GM12878 (cell line): ENCODE data around the gene DEFB132. TPM values are rescaled to one million over a fixed set of nuclear protein-coding genes. Genes with fewer than 3 reads are reported as not detected.

Source experiments
- ATAC-seq: fragments of 200-7000 bp; cut with Tn5 transposase; 3 replicates; pipeline ENCODE4 v1.9.1; 2020; ENCODE audit warnings: mild to moderate bottlenecking, moderate library complexity
- BruUV-seq: library from RNA; stranded (reverse); fragments of 400-500 nt; replicated peaks from 2 replicates; lab custom pipeline; 2021; lab: Mats Ljungman, UMichigan
- CTCF ChIA-PET: fragments of 300-600 bp; sonication (Branson Sonifier 250); formaldehyde crosslinking; extraction: SDS; loops from one replicate; lab custom pipeline; 2021; ENCODE audit warnings: inconsistent platforms; lab: Yijun Ruan, JAX
- POLR2A ChIA-PET: fragments of 350-600 bp; formaldehyde crosslinking; extraction: SDS; loops from one replicate; lab custom pipeline; 2021; ENCODE audit warnings: inconsistent platforms; lab: Charles Lee
- RAD21 ChIA-PET: fragments of 300-600 bp; sonication (Branson Sonifier 250); formaldehyde crosslinking; loops from one replicate; lab custom pipeline; 2023; ENCODE audit warnings: antibody characterized with exemption; ENCODE audit not compliant: unreplicated experiment; lab: Charles Lee
- SMC1A ChIA-PET: fragments of 300-600 bp; sonication (Branson Sonifier 250); formaldehyde crosslinking; loops from one replicate; lab custom pipeline; 2023; ENCODE audit not compliant: unreplicated experiment, uncharacterized antibody; lab: Charles Lee
- DNase-seq: peaks from one replicate; pipeline ENCODE4 v3.0.0-alpha.2; 2011; ENCODE audit warnings: low read depth, low spot score
- FAIRE-seq: peaks from 3 replicates; lab custom pipeline; 2011; peaks lifted over from hg19 to GRCh38; lab: Jason Lieb, UNC
- H2AFZ ChIP-seq: 2 replicates; pipeline ENCODE4 v1.6.0; 2011; ENCODE audit warnings: low read depth, low read length, control low read depth; ENCODE audit not compliant: control insufficient read depth
- H3K27ac ChIP-seq: 2 replicates; pipeline ENCODE4 v1.5.1; 2011; ENCODE audit warnings: control low read depth; ENCODE audit not compliant: control insufficient read depth, insufficient read depth
- H3K27me3 ChIP-seq, 2 experiments: replicated peaks in 1 of 2; 2 replicates each; pipeline versions ENCODE4 v1.6.0 to v1.6.1; 2011; ENCODE audit warnings: low read length in 1 of 2; ENCODE audit not compliant: control insufficient read depth in 2 of 2, insufficient read depth in 2 of 2
- H3K36me3 ChIP-seq, 2 experiments: 2 replicates each; pipeline ENCODE4 v1.5.1; 2011; ENCODE audit warnings: low read length in 1 of 2; ENCODE audit not compliant: control insufficient read depth in 2 of 2, insufficient read depth in 2 of 2
- H3K4me1 ChIP-seq: 2 replicates; pipeline ENCODE4 v1.6.1; 2011; ENCODE audit warnings: mild to moderate bottlenecking, low read length, moderate library complexity, mixed read lengths; ENCODE audit not compliant: control insufficient read depth, insufficient read depth
- H3K4me2 ChIP-seq: 2 replicates; pipeline ENCODE4 v1.6.0; 2011; ENCODE audit warnings: control low read depth; ENCODE audit not compliant: control insufficient read depth, insufficient read depth
- H3K4me3 ChIP-seq: fragments of 200-600 bp; sonication (generic); 2 replicates; pipeline ENCODE4 v1.5.1; 2016
- H3K79me2 ChIP-seq: 2 replicates; pipeline ENCODE4 v1.6.0; 2011; ENCODE audit warnings: low read length; ENCODE audit not compliant: control insufficient read depth, insufficient read depth
- H3K9ac ChIP-seq: 2 replicates; pipeline ENCODE4 v1.8.0; 2011; ENCODE audit warnings: low read length, control low read depth, mixed read lengths; ENCODE audit not compliant: control insufficient read depth, insufficient read depth
- H3K9me3 ChIP-seq: replicated peaks from 3 replicates; pipeline ENCODE4 v1.5.1; 2011; ENCODE audit warnings: mild to moderate bottlenecking, low read length; ENCODE audit not compliant: control insufficient read depth, insufficient read depth
- H4K20me1 ChIP-seq: 2 replicates; pipeline ENCODE4 v1.6.0; 2011; ENCODE audit not compliant: control insufficient read depth, insufficient read depth
- CBX3 ChIP-seq: fragments of 200-600 bp; sonication (generic); IDR thresholded peaks from 2 replicates; pipeline ENCODE4 v1.6.1; 2016; ENCODE audit warnings: low read depth, borderline replicate concordance
- CHD2 ChIP-seq: IDR thresholded peaks from 2 replicates; pipeline ENCODE4 v1.6.1; 2011; ENCODE audit warnings: low read depth, low read length, improper control_type of control experiment, borderline replicate concordance
- EED ChIP-seq: sonication (generic); IDR thresholded peaks from 2 replicates; pipeline ENCODE4 v1.6.1; 2016; ENCODE audit warnings: antibody characterized with exemption, low read depth
- FOS ChIP-seq: IDR thresholded peaks from 3 replicates; pipeline ENCODE4 v1.6.1; 2011; ENCODE audit warnings: borderline replicate concordance; ENCODE audit not compliant: insufficient read length; ENCODE audit errors: extremely low read depth
- PKNOX1 ChIP-seq: fragments of 450-650 bp; IDR thresholded peaks from 2 replicates; pipeline ENCODE4 v1.6.1; 2016; ENCODE audit warnings: mild to moderate bottlenecking
- POLR2AphosphoS2 ChIP-seq: IDR thresholded peaks from 2 replicates; pipeline ENCODE4 v1.6.1; 2011; ENCODE audit warnings: low read depth, mild to moderate bottlenecking, low read length, improper control_type of control experiment, moderate library complexity
- SIN3A ChIP-seq: IDR thresholded peaks from 2 replicates; pipeline ENCODE4 v1.6.1; 2012; ENCODE audit warnings: low read depth, low read length, improper control_type of control experiment
- WGBS: methylation state at CpG from one replicate; pipeline ENCODE4 v1.1.6; 2016; ENCODE audit warnings: low lambda C conversion rate; ENCODE audit not compliant: insufficient replicate concordance, insufficient coverage; ENCODE audit errors: missing lambda C conversion rate; 5-methylcytosine and 5-hydroxymethylcytosine counted together
- in situ Hi-C: fragments of 300-500 bp; cut with MboI; formaldehyde crosslinking; loops from 9 replicates; pipeline ENCODE4 v1.14.3; 2018; ENCODE audit warnings: mixed read lengths
- intact Hi-C: fragments of 100-400 bp; cut with micrococcal nuclease; formaldehyde crosslinking; loops from one replicate; pipeline ENCODE4 v1.14.2; 2022; ENCODE audit not compliant: unreplicated experiment
- polyA plus RNA-seq, 11 experiments: library from polyadenylated mRNA; depleted of rRNA in 4 of 11; unstranded in 6 of 11; stranded (reverse) in 5 of 11; fragments of >200 nt; fragmentation: Nextera tagmentation in 4 of 11; fragmentation: Illumina TruSeq in 1 of 11; extraction: Ambion mirVana in 4 of 11; extraction: Trizol in 1 of 11; gene quantifications; 1 replicate in 1 of 11; 2 replicates in 10 of 11; pipeline versions ENCODE4 v1.2.1 to v1.2.3, GENCODE V29; 2011 to 2016; ENCODE audit warnings: inconsistent platforms in 2 of 11, missing spikeins in 2 of 11, low read depth in 1 of 11
- total RNA-seq, 4 experiments: library from RNA; depleted of rRNA in 3 of 4; stranded (reverse); fragments of >200 nt in 3 of 4; fragmentation: Illumina TruSeq in 1 of 4; extraction: Trizol in 1 of 4; gene quantifications; 2 replicates each; pipeline versions ENCODE4 v1.2.1 to v1.2.3, GENCODE V29; 2013 to 2021

The DEFB132 gene
- total and polyA plus RNA-seq, 10 of the 15 experiments (the other 5 are each of a cell fraction or from before 2014, with no cell fraction given): not detected

GRCh38 chr20:278607-279571, 21.4 kb downstream of the DEFB132 start:
- ChIA-PET POLR2A (no interaction called here), SMC1A (interaction anchor here (1.2 kb wide), 1 partner anchor 10 kb away, joined by 3 read pairs; no protein-coding TSS in a partner anchor), CTCF (no interaction called here), RAD21 (no interaction called here)
- H3K36me3 ChIP-seq: peaks cover 2 to 3% of the 10 kb centered on the region in 2 experiments; a peak in 3 of 4 replicates
- ATAC-seq (no peak), DNase-seq (no peak), FAIRE-seq (no peak)
- no peak overlapping the region for H3K4me3 ChIP-seq
- no peak overlapping the region for H3K27ac ChIP-seq
- no peak overlapping the region for H2AFZ ChIP-seq
- intact Hi-C loops: no loop called here
- H3K4me1 ChIP-seq: no peaks in the 10 kb centered on the region
- no peaks in the 10 kb centered on the region for H4K20me1 ChIP-seq
- BruUV-seq: no TSS peak
- H3K4me2 ChIP-seq: no peak overlapping the region
- H3K9me3 ChIP-seq: no peaks in the 10 kb centered on the region
- TF ChIP-seq EED (no peak), POLR2AphosphoS2 (no peak), CBX3 (no peak), FOS (no peak), SIN3A (no peak), CHD2 (no peak), PKNOX1 (no peak)
- in situ Hi-C loops: no loop called here
- no peaks in the 10 kb centered on the region for H3K79me2 ChIP-seq
- no peaks in the 10 kb centered on the region for H3K27me3 ChIP-seq
- H3K9ac ChIP-seq: no peak overlapping the region
- 97% methylated on average over 35 of the region's 88 CpGs for WGBS
